Measurements from ENCODE around the gene SLC37A4. TPM values are rescaled to one million over a fixed set of nuclear protein-coding genes. Genes with fewer than 3 reads are reported as not detected.

SLC37A4 gene
- polyA plus RNA-seq, 1 of the 3 experiments (the other 2 are of a cell fraction), result 21.8 TPM

DNA sequence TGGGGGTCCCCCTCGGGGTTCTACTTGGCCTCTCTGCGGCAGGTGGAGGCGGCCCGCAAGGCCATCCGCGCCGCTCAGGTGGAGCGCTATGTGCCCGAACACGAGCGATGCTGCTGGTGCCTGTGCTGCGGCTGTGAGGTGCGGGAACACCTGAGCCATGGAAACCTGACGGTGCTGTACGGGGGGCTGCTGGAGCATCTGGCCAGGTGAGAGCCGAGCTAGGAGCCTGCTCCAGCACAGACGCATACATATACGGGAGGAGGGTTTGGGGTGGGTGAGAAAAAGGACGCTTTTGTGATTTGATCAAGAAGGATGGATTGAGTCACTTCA, 32.3 kb downstream of the SLC37A4 start:
- peaks cover 23% of the 10 kb centered on the region for H3F3A ChIP-seq (replicated peaks; ENCODE audit: insufficient read depth)
- H3K4me3 ChIP-seq (ENCODE audit: low read depth in 2 of 2, low read length in 1 of 2), result peak overlapping the region; percentile 77 to 97
- no peak for DNase-seq
- H3K79me2 ChIP-seq (ENCODE audit: insufficient read depth), result peaks cover 58% of the 10 kb centered on the region
- no peaks in the 10 kb centered on the region for H3K9me2 ChIP-seq
- ChIA-PET POLR2A (interaction anchor here (0.6 to 1.6 kb wide), 4 partner anchors 9 to 207 kb away, joined by 3 to 5 read pairs (median 3); partner anchors contain the start of gene DDX6), CTCF (interaction anchor here (1.2 to 4.1 kb wide), 4 partner anchors 14 to 309 kb away, joined by 3 to 13 read pairs (median 4); partner anchors contain the start of genes BCL9L and UPK2)
- no peaks in the 10 kb centered on the region for H3K9me3 ChIP-seq
- H2AFZ ChIP-seq (ENCODE audit: low read depth), result peak overlapping the region; percentile 99; the same call in 1 of the 2 replicates
- peak overlapping the region; percentile 78 for H3K9ac ChIP-seq
- H3K36me3 ChIP-seq (replicated peaks in 1 of 2; ENCODE audit: control insufficient read depth in 1 of 2, insufficient read depth in 2 of 2, low read length in 1 of 2), result peaks cover 3 to 34% of the 10 kb centered on the region in 2 experiments
- peak overlapping the region; percentile 98 for H3K4me2 ChIP-seq
- TF ChIP-seq, protein P1, sequence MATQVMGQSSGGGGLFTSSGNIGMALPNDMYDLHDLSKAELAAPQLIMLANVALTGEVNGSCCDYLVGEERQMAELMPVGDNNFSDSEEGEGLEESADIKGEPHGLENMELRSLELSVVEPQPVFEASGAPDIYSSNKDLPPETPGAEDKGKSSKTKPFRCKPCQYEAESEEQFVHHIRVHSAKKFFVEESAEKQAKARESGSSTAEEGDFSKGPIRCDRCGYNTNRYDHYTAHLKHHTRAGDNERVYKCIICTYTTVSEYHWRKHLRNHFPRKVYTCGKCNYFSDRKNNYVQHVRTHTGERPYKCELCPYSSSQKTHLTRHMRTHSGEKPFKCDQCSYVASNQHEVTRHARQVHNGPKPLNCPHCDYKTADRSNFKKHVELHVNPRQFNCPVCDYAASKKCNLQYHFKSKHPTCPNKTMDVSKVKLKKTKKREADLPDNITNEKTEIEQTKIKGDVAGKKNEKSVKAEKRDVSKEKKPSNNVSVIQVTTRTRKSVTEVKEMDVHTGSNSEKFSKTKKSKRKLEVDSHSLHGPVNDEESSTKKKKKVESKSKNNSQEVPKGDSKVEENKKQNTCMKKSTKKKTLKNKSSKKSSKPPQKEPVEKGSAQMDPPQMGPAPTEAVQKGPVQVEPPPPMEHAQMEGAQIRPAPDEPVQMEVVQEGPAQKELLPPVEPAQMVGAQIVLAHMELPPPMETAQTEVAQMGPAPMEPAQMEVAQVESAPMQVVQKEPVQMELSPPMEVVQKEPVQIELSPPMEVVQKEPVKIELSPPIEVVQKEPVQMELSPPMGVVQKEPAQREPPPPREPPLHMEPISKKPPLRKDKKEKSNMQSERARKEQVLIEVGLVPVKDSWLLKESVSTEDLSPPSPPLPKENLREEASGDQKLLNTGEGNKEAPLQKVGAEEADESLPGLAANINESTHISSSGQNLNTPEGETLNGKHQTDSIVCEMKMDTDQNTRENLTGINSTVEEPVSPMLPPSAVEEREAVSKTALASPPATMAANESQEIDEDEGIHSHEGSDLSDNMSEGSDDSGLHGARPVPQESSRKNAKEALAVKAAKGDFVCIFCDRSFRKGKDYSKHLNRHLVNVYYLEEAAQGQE (IDR thresholded peaks at IDR 0.05; ENCODE audit: low read depth, low read length), result no peak
- TF ChIP-seq MXI1 (IDR thresholded peaks at IDR 0.05; ENCODE audit: low read depth, low read length), result no peak
- TF ChIP-seq MEF2A (IDR thresholded peaks at IDR 0.05; ENCODE audit: borderline replicate concordance, low read depth), result no peak
- no peak for TF ChIP-seq YY1 (IDR thresholded peaks at IDR 0.05; ENCODE audit: low read depth)
- no peak for TF ChIP-seq FOSL2 (IDR thresholded peaks at IDR 0.05; ENCODE audit: borderline replicate concordance, low read depth)
- no peak for TF ChIP-seq RFX5 (IDR thresholded peaks at IDR 0.05; ENCODE audit: low read length)
- TF ChIP-seq GATA2 (CRISPR knock-in tag; IDR thresholded peaks at IDR 0.05), result no peak
- TF ChIP-seq, protein P2, sequence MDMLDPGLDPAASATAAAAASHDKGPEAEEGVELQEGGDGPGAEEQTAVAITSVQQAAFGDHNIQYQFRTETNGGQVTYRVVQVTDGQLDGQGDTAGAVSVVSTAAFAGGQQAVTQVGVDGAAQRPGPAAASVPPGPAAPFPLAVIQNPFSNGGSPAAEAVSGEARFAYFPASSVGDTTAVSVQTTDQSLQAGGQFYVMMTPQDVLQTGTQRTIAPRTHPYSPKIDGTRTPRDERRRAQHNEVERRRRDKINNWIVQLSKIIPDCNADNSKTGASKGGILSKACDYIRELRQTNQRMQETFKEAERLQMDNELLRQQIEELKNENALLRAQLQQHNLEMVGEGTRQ (IDR thresholded peaks at IDR 0.05; ENCODE audit: borderline replicate concordance, low read depth, low read length), result no peak
- TF ChIP-seq GABPA (IDR thresholded peaks at IDR 0.05; ENCODE audit: low read depth), result no peak
- no peaks in the 10 kb centered on the region for H4K20me1 ChIP-seq (ENCODE audit: insufficient read depth)
- 2% methylated on average over 18 of the region's 19 CpGs for WGBS (ENCODE audit: low lambda C conversion rate)
- H3K27ac ChIP-seq (ENCODE audit: low read depth in 2 of 2, low read length in 1 of 2), result peak overlapping the region; percentile 53 to 69
- H3K4me1 ChIP-seq (ENCODE audit: control insufficient read depth in 1 of 2, insufficient read depth in 2 of 2, low read depth in 1 of 2, low read length in 1 of 2), result peaks cover 5 to 16% of the 10 kb centered on the region in 2 experiments; a peak in 3 of 4 replicates
- H3K27me3 ChIP-seq (ENCODE audit: insufficient read depth), result no peaks in the 10 kb centered on the region

DNA sequence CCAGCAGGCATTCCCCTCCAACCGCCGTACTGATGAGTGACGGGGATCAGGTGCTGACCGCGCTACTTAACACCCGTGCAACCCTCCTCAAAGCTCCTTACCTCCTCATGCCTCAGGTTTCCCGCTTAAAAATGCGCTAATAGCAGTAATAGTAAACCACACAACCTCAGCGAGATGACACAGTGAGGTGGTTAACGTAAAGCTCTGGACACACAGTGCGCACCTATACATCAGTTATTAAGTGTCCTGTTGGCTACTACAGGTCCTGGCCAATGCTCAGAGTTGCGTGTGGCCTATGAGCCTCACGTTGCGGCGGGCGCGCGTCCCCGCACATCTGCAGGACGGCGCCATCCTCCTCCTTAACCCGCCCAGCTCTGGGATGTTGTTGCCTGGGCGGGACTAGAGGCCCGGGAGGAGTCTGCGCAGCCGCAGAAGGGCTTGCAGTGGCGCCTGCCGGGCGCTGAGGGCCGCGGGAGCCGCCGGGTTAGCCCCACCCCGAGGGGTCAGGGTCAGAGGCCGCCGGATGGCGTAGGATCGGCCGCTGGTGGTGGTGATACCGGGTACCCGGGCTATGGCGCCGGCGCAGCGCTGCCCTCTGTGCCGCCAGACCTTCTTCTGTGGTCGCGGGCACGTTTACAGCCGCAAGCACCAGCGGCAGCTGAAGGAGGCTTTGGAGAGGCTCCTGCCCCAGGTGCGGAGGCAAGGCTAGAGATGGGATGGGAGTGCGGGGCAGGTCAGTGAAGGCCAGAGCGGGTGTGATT, 32.9 kb downstream of the SLC37A4 start, which contains the start of gene CENATAC:
Gene CENATAC (plus strand): TSS at position 512 of the 761 bp plus-strand sequence. CDS start 60 bp downstream, at position 572.
- Histone ChIP-seq H3K9ac (peak within 1 kb of the TSS; percentile 78), H2AFZ (ENCODE audit: low read depth) (peak within 1 kb of the TSS; percentile 99), H3K4me3 (ENCODE audit: low read depth in 2 of 2, low read length in 1 of 2) (peak within 1 kb of the TSS; percentile 77 to 97), H3K36me3 (replicated peaks in 1 of 2; ENCODE audit: control insufficient read depth in 1 of 2, insufficient read depth in 2 of 2, low read length in 1 of 2) (peaks cover 3 to 32% of the 10 kb centered on the region in 2 experiments), H3K4me2 (peak within 1 kb of the TSS; percentile 98), H3F3A (replicated peaks; ENCODE audit: insufficient read depth) (peaks cover 23% of the 10 kb centered on the region), H3K27ac (ENCODE audit: low read depth in 2 of 2, low read length in 1 of 2) (peak within 1 kb of the TSS; percentile 67 to 69), H3K9me3 (no peaks in the 10 kb centered on the region), H4K20me1 (ENCODE audit: insufficient read depth) (no peaks in the 10 kb centered on the region), H3K4me1 (ENCODE audit: control insufficient read depth in 1 of 2, insufficient read depth in 2 of 2, low read depth in 1 of 2, low read length in 1 of 2) (peaks cover 5 to 16% of the 10 kb centered on the region in 2 experiments; a peak in 3 of 4 replicates), H3K27me3 (ENCODE audit: insufficient read depth) (no peaks in the 10 kb centered on the region), H3K9me2 (no peaks in the 10 kb centered on the region), H3K79me2 (ENCODE audit: insufficient read depth) (peaks cover 58% of the 10 kb centered on the region)
- 3% methylated on average over 15 of the region's 54 CpGs for WGBS (ENCODE audit: low lambda C conversion rate)
- POLR2A ChIA-PET, result interaction anchor here (0.6 to 1.6 kb wide), 5 partner anchors 8 to 207 kb away, joined by 3 to 5 read pairs (median 3); partner anchors contain the start of gene DDX6
- CTCF ChIA-PET, result interaction anchor here (0.6 to 4.1 kb wide), 6 partner anchors 14 to 308 kb away, joined by 3 to 13 read pairs (median 4); partner anchors contain the start of genes BCL9L and UPK2
- peak; percentile 99 for DNase-seq
- TF ChIP-seq, protein P2 (IDR thresholded peaks at IDR 0.05; ENCODE audit: borderline replicate concordance, low read depth, low read length), result no peak
- TF ChIP-seq FOXM1 (IDR thresholded peaks at IDR 0.05; ENCODE audit: low read depth) (no peak), RXRA (IDR thresholded peaks at IDR 0.05; ENCODE audit: borderline replicate concordance, low read depth) (no peak), RAD21 (IDR thresholded peaks at IDR 0.05; ENCODE audit: low read length) (no peak), EP300 (IDR thresholded peaks at IDR 0.05; ENCODE audit: borderline replicate concordance in 1 of 2, low read depth in 1 of 2, low read length in 1 of 2) (no peak), GATA2 (CRISPR knock-in tag; IDR thresholded peaks at IDR 0.05) (no peak), SIN3A (IDR thresholded peaks at IDR 0.05; ENCODE audit: borderline replicate concordance, low read depth, low read length) (0 out of 2 replicates have a peak, but pooled peaks have one; percentile 18)
- TF ChIP-seq, protein P3, sequence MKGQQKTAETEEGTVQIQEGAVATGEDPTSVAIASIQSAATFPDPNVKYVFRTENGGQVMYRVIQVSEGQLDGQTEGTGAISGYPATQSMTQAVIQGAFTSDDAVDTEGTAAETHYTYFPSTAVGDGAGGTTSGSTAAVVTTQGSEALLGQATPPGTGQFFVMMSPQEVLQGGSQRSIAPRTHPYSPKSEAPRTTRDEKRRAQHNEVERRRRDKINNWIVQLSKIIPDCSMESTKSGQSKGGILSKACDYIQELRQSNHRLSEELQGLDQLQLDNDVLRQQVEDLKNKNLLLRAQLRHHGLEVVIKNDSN (IDR thresholded peaks at IDR 0.05; ENCODE audit: borderline replicate concordance, low read depth), result no peak
- TF ChIP-seq, protein P4, sequence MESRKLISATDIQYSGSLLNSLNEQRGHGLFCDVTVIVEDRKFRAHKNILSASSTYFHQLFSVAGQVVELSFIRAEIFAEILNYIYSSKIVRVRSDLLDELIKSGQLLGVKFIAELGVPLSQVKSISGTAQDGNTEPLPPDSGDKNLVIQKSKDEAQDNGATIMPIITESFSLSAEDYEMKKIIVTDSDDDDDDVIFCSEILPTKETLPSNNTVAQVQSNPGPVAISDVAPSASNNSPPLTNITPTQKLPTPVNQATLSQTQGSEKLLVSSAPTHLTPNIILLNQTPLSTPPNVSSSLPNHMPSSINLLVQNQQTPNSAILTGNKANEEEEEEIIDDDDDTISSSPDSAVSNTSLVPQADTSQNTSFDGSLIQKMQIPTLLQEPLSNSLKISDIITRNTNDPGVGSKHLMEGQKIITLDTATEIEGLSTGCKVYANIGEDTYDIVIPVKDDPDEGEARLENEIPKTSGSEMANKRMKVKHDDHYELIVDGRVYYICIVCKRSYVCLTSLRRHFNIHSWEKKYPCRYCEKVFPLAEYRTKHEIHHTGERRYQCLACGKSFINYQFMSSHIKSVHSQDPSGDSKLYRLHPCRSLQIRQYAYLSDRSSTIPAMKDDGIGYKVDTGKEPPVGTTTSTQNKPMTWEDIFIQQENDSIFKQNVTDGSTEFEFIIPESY (IDR thresholded peaks at IDR 0.05; ENCODE audit: borderline replicate concordance, low read depth), result no peak
